ENCODE measurements around the gene NOS3. TPM values are rescaled to one million over a fixed set of nuclear protein-coding genes. Genes with fewer than 3 reads are reported as not detected.

Gene NOS3
- total RNA-seq, 1 donor from 2014 or later, result 0.86 TPM

GRCh38 chr7:150962290-150962552 is 28.6 kb upstream of the NOS3 start:
- Mint-ChIP-seq H3K27ac (ENCODE audit: unreplicated experiment) (peak overlapping the region; percentile 97), H3K36me3 (ENCODE audit: unreplicated experiment) (peaks cover 10% of the 10 kb centered on the region), H3K4me1 (ENCODE audit: low read depth, unreplicated experiment) (peaks cover 50% of the 10 kb centered on the region), H3K4me3 (ENCODE audit: unreplicated experiment) (peak overlapping the region; percentile 76), H3K27me3 (ENCODE audit: unreplicated experiment) (peaks cover 23% of the 10 kb centered on the region), H3K9me3 (ENCODE audit: unreplicated experiment) (peaks cover 27% of the 10 kb centered on the region)
- DNase-seq, result no peak
- TF ChIP-seq CTCF (IDR thresholded peaks at IDR 0.05; ENCODE audit: partially characterized antibody, unreplicated experiment), result no peak

GRCh38 chr7:150962553-150963399 is 28.0 kb upstream of the NOS3 start:
- peak overlapping the region; percentile 97 for H3K27ac Mint-ChIP-seq (ENCODE audit: unreplicated experiment)
- peaks cover 10% of the 10 kb centered on the region for H3K36me3 Mint-ChIP-seq (ENCODE audit: unreplicated experiment)
- peaks cover 21% of the 10 kb centered on the region for H3K27me3 Mint-ChIP-seq (ENCODE audit: unreplicated experiment)
- TF ChIP-seq CTCF (IDR thresholded peaks at IDR 0.05; ENCODE audit: partially characterized antibody, unreplicated experiment), result peak; percentile 75
- H3K4me1 Mint-ChIP-seq (ENCODE audit: low read depth, unreplicated experiment), result peaks cover 53% of the 10 kb centered on the region
- peaks cover 27% of the 10 kb centered on the region for H3K9me3 Mint-ChIP-seq (ENCODE audit: unreplicated experiment)
- DNase-seq, result peak; percentile 85
- peak overlapping the region; percentile 76 for H3K4me3 Mint-ChIP-seq (ENCODE audit: unreplicated experiment)

- Mint-ChIP-seq H3K4me1 (ENCODE audit: low read depth, unreplicated experiment) (peaks cover 55% of the 10 kb centered on the region), H3K27ac (ENCODE audit: unreplicated experiment) (peak overlapping the region; percentile 82), H3K27me3 (ENCODE audit: unreplicated experiment) (peaks cover 16% of the 10 kb centered on the region), H3K36me3 (ENCODE audit: unreplicated experiment) (peaks cover 15% of the 10 kb centered on the region), H3K9me3 (ENCODE audit: unreplicated experiment) (peaks cover 25% of the 10 kb centered on the region), H3K4me3 (ENCODE audit: unreplicated experiment) (peak overlapping the region; percentile 38)
- DNase-seq, result peak; percentile 19
- no peak for TF ChIP-seq CTCF (IDR thresholded peaks at IDR 0.05; ENCODE audit: partially characterized antibody, unreplicated experiment)
Measured at GRCh38 chr7:150963707-150964559, 26.9 kb upstream of the NOS3 start.

- peak; percentile 64 for DNase-seq
- Mint-ChIP-seq H3K4me1 (ENCODE audit: low read depth, unreplicated experiment) (peaks cover 59% of the 10 kb centered on the region), H3K4me3 (ENCODE audit: unreplicated experiment) (peak overlapping the region; percentile 47), H3K9me3 (ENCODE audit: unreplicated experiment) (peaks cover 22% of the 10 kb centered on the region), H3K27ac (ENCODE audit: unreplicated experiment) (peak overlapping the region; percentile 82), H3K36me3 (ENCODE audit: unreplicated experiment) (peaks cover 15% of the 10 kb centered on the region), H3K27me3 (ENCODE audit: unreplicated experiment) (peaks cover 16% of the 10 kb centered on the region)
- TF ChIP-seq CTCF (IDR thresholded peaks at IDR 0.05; ENCODE audit: partially characterized antibody, unreplicated experiment), result peak; percentile 42
Measured at GRCh38 chr7:150964593-150965111, 26.2 kb upstream of the NOS3 start.

All from glutamatergic neuron (in vitro differentiated cells).